ENCODE results near the gene OR5P2. TPM values are rescaled to one million over a fixed set of nuclear protein-coding genes. Genes with fewer than 3 reads are reported as not detected.
"Not testable (repeated sequence)": the region's sequence is repeated elsewhere in the genome, so short reads cannot be mapped to it uniquely, and the experiment has no call there.

Gene OR5P2
- total RNA-seq, 4 donors from 2014 or later, result not detected

DNA sequence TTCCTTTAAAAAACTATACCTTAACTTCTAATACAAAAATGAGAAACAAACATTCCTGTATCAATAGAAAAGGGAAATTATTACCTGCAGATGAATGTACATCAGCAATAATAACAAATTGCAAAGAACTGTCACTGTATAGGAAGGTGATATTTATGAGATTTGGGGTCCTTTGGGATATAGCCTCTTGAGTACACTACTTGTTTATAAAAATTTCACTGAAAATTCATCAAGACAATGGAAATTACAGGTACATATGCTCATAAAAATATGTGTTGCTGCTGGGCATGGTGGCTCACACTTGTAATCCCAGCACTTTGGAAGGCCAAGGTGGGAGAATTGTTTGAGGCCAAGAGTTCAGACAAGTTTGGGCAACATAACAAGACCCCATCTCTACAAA, 34.0 kb upstream of the OR5P2 start, which contains the start of gene OR5P3:
Gene OR5P3, minus strand, starts transcription at position 101 of the 400 bp plus-strand sequence.
- Histone ChIP-seq H3K4me3 (no peak within 1 kb of the TSS), H3K36me3 (no peaks in the 10 kb centered on the region), H3K4me1 (no peaks in the 10 kb centered on the region), H3K27me3 (no peaks in the 10 kb centered on the region), H3K27ac (no peak within 1 kb of the TSS), H3K9me3 (no peaks in the 10 kb centered on the region)
- no peak for DNase-seq
- no peak for TF ChIP-seq POLR2A (IDR thresholded peaks at IDR 0.05)
- TF ChIP-seq, protein P1, sequence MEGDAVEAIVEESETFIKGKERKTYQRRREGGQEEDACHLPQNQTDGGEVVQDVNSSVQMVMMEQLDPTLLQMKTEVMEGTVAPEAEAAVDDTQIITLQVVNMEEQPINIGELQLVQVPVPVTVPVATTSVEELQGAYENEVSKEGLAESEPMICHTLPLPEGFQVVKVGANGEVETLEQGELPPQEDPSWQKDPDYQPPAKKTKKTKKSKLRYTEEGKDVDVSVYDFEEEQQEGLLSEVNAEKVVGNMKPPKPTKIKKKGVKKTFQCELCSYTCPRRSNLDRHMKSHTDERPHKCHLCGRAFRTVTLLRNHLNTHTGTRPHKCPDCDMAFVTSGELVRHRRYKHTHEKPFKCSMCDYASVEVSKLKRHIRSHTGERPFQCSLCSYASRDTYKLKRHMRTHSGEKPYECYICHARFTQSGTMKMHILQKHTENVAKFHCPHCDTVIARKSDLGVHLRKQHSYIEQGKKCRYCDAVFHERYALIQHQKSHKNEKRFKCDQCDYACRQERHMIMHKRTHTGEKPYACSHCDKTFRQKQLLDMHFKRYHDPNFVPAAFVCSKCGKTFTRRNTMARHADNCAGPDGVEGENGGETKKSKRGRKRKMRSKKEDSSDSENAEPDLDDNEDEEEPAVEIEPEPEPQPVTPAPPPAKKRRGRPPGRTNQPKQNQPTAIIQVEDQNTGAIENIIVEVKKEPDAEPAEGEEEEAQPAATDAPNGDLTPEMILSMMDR (IDR thresholded peaks at IDR 0.05), result no peak

GRCh38 chr11:7826324-7826723, 29.6 kb upstream of the OR5P2 start:
- DNase-seq, result no peak
- H3K4me3 ChIP-seq, result no peak overlapping the region
- H3K36me3 ChIP-seq, result no peaks in the 10 kb centered on the region
- no peaks in the 10 kb centered on the region for H3K27me3 ChIP-seq
- H3K4me1 ChIP-seq, result no peaks in the 10 kb centered on the region
- no peaks in the 10 kb centered on the region for H3K9me3 ChIP-seq
- TF ChIP-seq POLR2A (IDR thresholded peaks at IDR 0.05), result no peak
- TF ChIP-seq, protein P1 (IDR thresholded peaks at IDR 0.05), result no peak
- no peak overlapping the region for H3K27ac ChIP-seq

DNA sequence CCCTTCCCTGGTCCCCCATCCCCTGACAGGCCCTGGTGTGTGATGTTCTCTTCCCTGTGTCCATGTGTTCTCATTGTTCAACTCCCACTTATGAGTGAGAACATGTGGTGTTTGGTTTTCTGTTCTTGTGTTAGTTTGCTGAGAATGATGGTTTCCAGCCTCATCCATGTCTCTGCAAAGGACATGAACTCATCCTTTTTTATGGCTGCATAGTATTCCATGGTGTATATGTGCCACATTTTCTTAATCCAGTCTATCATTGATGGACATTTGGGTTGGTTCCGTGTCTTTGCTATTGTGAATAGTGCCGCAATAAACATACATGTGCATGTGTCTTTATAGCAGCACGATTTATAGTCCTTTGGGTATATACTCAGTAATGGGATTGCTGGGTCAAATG, 23.7 kb upstream of the OR5P2 start:
- H3K36me3 ChIP-seq, H3K4me3 ChIP-seq, H3K4me1 ChIP-seq: not testable (repeated sequence)

DNA sequence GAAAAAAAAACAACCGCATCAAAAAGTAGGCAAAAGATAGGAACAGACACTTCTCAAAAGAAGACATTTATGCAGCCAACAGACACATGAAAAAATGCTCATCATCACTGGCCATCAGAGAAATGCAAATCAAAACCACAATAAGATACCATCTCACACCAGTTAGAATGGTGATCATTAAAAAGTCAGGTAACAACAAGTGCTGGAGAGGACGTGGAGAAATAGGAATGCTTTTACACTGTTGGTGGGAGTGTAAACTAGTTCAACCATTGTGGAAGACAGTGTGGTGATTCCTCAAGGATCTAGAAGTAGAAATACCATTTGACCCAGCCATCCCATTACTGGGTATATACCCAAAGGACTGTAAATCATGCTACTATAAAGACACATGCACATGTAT, 18.2 kb upstream of the OR5P2 start:
- H3K4me3 ChIP-seq, H3K27me3 ChIP-seq, H3K36me3 ChIP-seq, H3K27ac ChIP-seq, H3K4me1 ChIP-seq, H3K9me3 ChIP-seq, DNase-seq: not testable (repeated sequence)

More for the DNA sequence above, 23.7 kb upstream of the OR5P2 start:
- not testable (repeated sequence) for H3K27me3 ChIP-seq, H3K9me3 ChIP-seq, H3K27ac ChIP-seq, DNase-seq

- H3K4me1 ChIP-seq, H3K36me3 ChIP-seq, H3K27me3 ChIP-seq, H3K27ac ChIP-seq, DNase-seq, H3K4me3 ChIP-seq, H3K9me3 ChIP-seq: not testable (repeated sequence)
Observed at GRCh38 chr11:7810301-7810700, 13.6 kb upstream of the OR5P2 start.

- Histone ChIP-seq H3K4me3 (no peak overlapping the region), H3K27ac (no peak overlapping the region), H3K4me1 (no peaks in the 10 kb centered on the region), H3K36me3 (no peaks in the 10 kb centered on the region), H3K9me3 (no peaks in the 10 kb centered on the region), H3K27me3 (no peaks in the 10 kb centered on the region)
- TF ChIP-seq, protein P1 (IDR thresholded peaks at IDR 0.05), result no peak
- no peak for TF ChIP-seq POLR2A (IDR thresholded peaks at IDR 0.05)
- DNase-seq, result no peak
Observed at GRCh38 chr11:7793233-7793632, 3.5 kb downstream of the OR5P2 start.

GRCh38 chr11:7787239-7787638, 9.5 kb downstream of the OR5P2 start:
- no peak overlapping the region for H3K27ac ChIP-seq
- TF ChIP-seq, protein P1 (IDR thresholded peaks at IDR 0.05), result no peak

More at GRCh38 chr11:7787239-7787638, 9.5 kb downstream of the OR5P2 start:
- no peaks in the 10 kb centered on the region for H3K27me3 ChIP-seq
- no peaks in the 10 kb centered on the region for H3K9me3 ChIP-seq
- H3K4me1 ChIP-seq, result no peaks in the 10 kb centered on the region
- no peak for DNase-seq
- no peaks in the 10 kb centered on the region for H3K36me3 ChIP-seq
- no peak overlapping the region for H3K4me3 ChIP-seq
